Thoracic aorta (tissue), 2 donors: Measurements from ENCODE around the gene RNASE13. TPM values are rescaled to one million over a fixed set of nuclear protein-coding genes. Genes with fewer than 3 reads are reported as not detected.

Source experiments
- ATAC-seq: fragments of 150-250 bp; one replicate; pipeline ENCODE4 v1.8.0; 2017; ENCODE audit warnings: low read depth; ENCODE audit not compliant: insufficient number of reproducible peaks, low FRiP score
- DNase-seq: peaks from one replicate; pipeline ENCODE4 v3.0.0-alpha.2; 2020; ENCODE audit warnings: low spot score
- H3K27ac ChIP-seq, 2 donors: fragments of 200-600 bp; sonication (generic); 1 replicate in 1 of 2; 2 replicates in 1 of 2; pipeline ENCODE4 v1.5.1; 2016; ENCODE audit warnings: mild to moderate bottlenecking in 2 of 2, moderate library complexity in 2 of 2
- H3K27me3 ChIP-seq: fragments of 200-600 bp; sonication (generic); replicated peaks from 2 replicates; pipeline ENCODE4 v1.6.0; 2016; ENCODE audit warnings: mild to moderate bottlenecking; ENCODE audit not compliant: insufficient read depth
- H3K36me3 ChIP-seq: fragments of 200-600 bp; sonication (generic); one replicate; pipeline ENCODE4 v1.5.1; 2016
- H3K4me1 ChIP-seq, 2 donors: fragments of 200-600 bp; sonication (generic); 1 replicate in 1 of 2; 2 replicates in 1 of 2; pipeline versions ENCODE4 v1.5.1 to v1.6.0; 2016; ENCODE audit warnings: low read depth in 2 of 2, mild to moderate bottlenecking in 1 of 2; ENCODE audit not compliant: control insufficient read depth in 1 of 2
- H3K4me3 ChIP-seq: fragments of 200-600 bp; sonication (generic); 2 replicates; pipeline ENCODE4 v1.5.1; 2016; ENCODE audit warnings: mild to moderate bottlenecking
- H3K9me3 ChIP-seq: fragments of 200-600 bp; sonication (generic); 2 replicates; pipeline ENCODE4 v1.5.1; 2016
- total RNA-seq, 2 donors: library from RNA; depleted of rRNA; stranded (reverse); fragments of >200 nt; gene quantifications; one replicate each; pipeline versions ENCODE4 v1.1.0 to v1.2.3, GENCODE V29; 2016
- TF ChIP-seq, protein P1 (sequence below): fragments of 200-600 bp; sonication (generic); IDR thresholded peaks from one replicate; pipeline ENCODE4 v1.5.1; 2019; ENCODE audit warnings: antibody characterized with exemption

The RNASE13 gene
- total RNA-seq, 2 donors from 2014 or later, result not detected

DNA sequence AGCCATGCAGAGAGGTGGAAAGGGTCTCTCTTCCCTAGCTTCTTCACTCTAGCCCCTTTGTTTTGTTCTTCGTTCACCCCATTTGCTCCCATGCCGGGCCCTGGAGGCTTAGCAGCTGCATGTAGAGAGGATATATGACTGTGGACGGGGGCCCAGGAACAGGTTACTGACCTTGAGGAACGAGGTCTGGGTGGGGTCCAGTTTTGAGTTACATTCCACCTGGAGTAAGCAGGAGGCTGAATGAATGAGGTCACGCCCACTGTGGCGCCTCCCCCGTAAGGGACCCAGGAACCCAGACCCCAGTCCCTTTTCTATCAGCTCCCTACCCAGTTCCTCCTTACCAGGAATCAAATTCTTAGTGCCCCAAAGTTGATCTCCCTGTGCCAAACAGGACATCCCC lies 16.3 kb downstream of the RNASE13 start:
- Histone ChIP-seq H3K9me3 (no peaks in the 10 kb centered on the region), H3K4me1 (peaks cover 0 to 11% of the 10 kb centered on the region in 2 donors), H3K27ac (no peak overlapping the region), H3K4me3 (no peak overlapping the region), H3K27me3 (no peaks in the 10 kb centered on the region), H3K36me3 (peaks cover 39% of the 10 kb centered on the region)
- TF ChIP-seq, protein P1, sequence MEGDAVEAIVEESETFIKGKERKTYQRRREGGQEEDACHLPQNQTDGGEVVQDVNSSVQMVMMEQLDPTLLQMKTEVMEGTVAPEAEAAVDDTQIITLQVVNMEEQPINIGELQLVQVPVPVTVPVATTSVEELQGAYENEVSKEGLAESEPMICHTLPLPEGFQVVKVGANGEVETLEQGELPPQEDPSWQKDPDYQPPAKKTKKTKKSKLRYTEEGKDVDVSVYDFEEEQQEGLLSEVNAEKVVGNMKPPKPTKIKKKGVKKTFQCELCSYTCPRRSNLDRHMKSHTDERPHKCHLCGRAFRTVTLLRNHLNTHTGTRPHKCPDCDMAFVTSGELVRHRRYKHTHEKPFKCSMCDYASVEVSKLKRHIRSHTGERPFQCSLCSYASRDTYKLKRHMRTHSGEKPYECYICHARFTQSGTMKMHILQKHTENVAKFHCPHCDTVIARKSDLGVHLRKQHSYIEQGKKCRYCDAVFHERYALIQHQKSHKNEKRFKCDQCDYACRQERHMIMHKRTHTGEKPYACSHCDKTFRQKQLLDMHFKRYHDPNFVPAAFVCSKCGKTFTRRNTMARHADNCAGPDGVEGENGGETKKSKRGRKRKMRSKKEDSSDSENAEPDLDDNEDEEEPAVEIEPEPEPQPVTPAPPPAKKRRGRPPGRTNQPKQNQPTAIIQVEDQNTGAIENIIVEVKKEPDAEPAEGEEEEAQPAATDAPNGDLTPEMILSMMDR, result no peak
- DNase-seq (no peak), ATAC-seq (no peak)

DNA sequence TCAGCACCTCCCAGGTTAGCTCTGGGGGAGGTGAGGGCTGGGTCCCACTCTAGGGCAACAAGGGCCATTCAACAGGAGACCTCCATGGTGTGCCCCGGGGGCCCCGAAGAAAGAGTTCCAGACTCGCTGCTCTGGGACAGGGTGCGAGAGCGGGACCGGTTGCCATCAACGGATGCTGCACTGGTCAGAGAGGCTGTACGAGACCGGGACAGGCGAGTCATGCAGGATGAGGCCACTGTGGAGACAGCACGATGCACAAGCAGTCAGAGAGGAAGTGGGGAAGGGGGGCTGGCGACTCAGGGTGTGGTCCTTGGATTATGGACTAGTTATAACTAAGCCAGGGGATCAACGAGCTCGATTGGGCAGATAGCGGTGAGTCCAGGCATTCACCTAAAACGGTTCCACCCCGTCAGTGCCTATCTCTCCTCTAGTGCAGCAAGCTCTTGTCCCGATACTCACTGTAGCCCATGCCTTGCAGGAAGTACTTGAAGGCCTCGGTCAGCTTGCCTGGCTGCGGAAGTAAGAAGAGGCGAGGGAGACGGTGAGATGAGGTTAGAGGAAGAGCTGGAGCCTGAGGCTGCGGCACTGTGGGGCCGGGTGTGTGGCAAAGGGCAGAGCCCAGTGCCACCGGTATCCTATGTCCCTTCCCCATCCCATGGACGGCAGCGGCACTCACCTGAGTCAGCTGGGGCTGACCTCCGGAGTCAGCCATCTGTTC lies 16.9 kb downstream of the RNASE13 start:
- H3K9me3 ChIP-seq, result no peaks in the 10 kb centered on the region
- H3K4me3 ChIP-seq, result no peak overlapping the region
- no peak for DNase-seq
- H3K27me3 ChIP-seq, result no peaks in the 10 kb centered on the region
- TF ChIP-seq, protein P1, result no peak
- H3K36me3 ChIP-seq, result peaks cover 39% of the 10 kb centered on the region
- peaks cover 0 to 5% of the 10 kb centered on the region in 2 donors for H3K4me1 ChIP-seq
- no peak for ATAC-seq
- no peak overlapping the region for H3K27ac ChIP-seq

DNA sequence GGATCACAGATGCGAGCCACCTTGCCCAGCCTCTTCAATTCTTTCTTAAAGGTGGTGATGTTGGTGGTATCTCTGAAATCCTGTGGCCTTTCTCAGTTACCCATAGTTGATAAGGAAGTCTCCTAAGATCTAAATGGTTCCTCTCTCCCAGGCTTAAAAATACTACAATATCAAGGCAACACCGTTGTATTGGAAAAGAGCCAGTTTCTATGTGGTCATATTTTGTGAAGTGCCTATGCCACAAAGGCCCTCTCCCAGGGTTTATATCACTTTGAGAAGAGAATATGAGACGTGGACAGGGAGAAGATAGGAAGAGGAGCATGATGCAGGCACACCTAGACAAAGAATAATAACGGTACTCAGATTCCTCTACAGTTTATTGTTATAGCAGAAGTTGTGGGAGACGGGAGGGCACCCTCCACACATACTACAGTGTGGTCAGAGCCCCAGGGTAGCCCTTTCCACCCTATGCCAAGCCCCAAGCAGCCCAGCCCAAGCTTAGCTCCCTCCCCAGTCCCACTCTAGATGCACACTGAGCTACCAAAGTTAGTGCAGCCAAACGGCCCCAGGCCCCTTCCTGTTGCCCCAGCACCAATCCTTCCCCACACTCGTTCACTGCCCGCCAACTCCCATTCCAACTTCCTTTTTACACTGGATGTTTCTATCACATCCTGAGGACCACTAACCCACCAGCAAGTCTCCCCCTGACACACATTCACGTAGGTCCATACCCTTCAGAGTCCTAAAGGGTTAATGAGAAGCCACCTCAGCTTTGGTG lies 18.0 kb downstream of the RNASE13 start:
- Histone ChIP-seq H3K36me3 (peaks cover 37% of the 10 kb centered on the region), H3K27me3 (no peaks in the 10 kb centered on the region), H3K4me3 (no peak overlapping the region), H3K4me1 (no peaks in the 10 kb centered on the region), H3K27ac (no peak overlapping the region), H3K9me3 (no peaks in the 10 kb centered on the region)
- no peak for ATAC-seq
- TF ChIP-seq, protein P1, result no peak
- no peak for DNase-seq

DNA sequence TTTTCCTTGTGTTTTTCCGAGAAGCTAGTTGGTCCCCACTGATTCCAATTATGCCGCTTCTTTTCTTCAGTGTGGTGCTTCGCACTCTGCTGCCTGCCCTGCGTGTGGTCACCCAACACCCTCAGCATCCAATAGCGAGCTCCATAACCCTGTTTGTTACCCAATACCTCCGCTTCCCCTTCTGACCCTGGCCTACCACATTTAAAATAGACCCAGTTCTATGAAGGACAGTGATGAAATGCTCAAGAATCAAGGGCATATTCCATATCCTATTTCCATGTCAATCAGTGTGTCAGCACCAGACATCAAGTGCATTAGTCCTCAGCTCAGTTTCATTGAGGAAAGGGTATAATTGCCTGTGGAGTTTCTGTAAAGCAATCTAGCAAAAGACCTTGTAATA lies 19.3 kb downstream of the RNASE13 start:
- no peak for ATAC-seq
- H3K27me3 ChIP-seq, result no peaks in the 10 kb centered on the region
- H3K27ac ChIP-seq, result no peak overlapping the region

DNA sequence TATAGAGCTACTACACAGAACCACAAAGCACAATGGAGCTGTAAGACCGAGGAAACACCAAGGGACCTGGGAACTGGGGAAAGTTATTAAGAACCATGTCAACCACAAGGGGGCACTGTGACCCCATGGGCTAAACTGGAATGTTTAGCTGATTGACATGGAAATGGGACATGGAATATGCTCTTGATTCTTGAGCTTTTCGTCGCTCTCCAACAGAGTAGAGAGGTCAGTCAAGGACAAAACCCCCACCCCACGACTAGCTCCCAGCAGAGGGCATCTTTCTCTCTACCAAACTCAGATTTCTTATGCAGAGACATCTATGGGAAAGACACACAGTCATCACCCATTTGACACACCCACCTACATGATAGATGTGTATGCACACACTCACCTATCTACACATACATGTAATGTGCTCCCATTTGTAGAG lies 19.8 kb downstream of the RNASE13 start:
- TF ChIP-seq, protein P1, result peak; percentile 95
- Histone ChIP-seq H3K4me3 (no peak overlapping the region), H3K27me3 (no peaks in the 10 kb centered on the region), H3K4me1 (no peaks in the 10 kb centered on the region), H3K9me3 (no peaks in the 10 kb centered on the region), H3K27ac (no peak overlapping the region), H3K36me3 (peaks cover 24% of the 10 kb centered on the region)
- DNase-seq, result peak; percentile 47
- ATAC-seq, result peak; percentile 88

More for the DNA sequence above, 19.3 kb downstream of the RNASE13 start:
- H3K4me3 ChIP-seq, result no peak overlapping the region
- no peak for DNase-seq
- H3K9me3 ChIP-seq, result no peaks in the 10 kb centered on the region
- TF ChIP-seq, protein P1, result no peak
- no peaks in the 10 kb centered on the region for H3K4me1 ChIP-seq
- H3K36me3 ChIP-seq, result peaks cover 24% of the 10 kb centered on the region
